HCT116 (cell line): ENCODE results near the gene POP7. TPM values are rescaled to one million over a fixed set of nuclear protein-coding genes. Genes with fewer than 3 reads are reported as not detected.

Source experiments
- total RNA-seq: library from RNA; stranded (reverse); gene quantifications from one replicate; pipeline ENCODE4 v1.2.1, GENCODE V29; 2021; ENCODE audit not compliant: unreplicated experiment

Gene POP7
- total RNA-seq, 1 experiment from 2014 or later = 67.5 TPM

Other genes with a start within 250 kb of the POP7 start
- 1.7 TPM for gene SPACDR, start 241.9 kb upstream of the POP7 start, total RNA-seq
- gene TSC22D4, start 226.9 kb upstream of the POP7 start, total RNA-seq = 36.9 TPM
- gene NYAP1, start 222.2 kb upstream of the POP7 start, total RNA-seq = 6.7 TPM
- gene AGFG2, start 166.9 kb upstream of the POP7 start, total RNA-seq = 14.0 TPM
- 4.4 TPM for gene SAP25, start 132.2 kb upstream of the POP7 start, total RNA-seq
- 47.9 TPM for gene LRCH4, start 120.0 kb upstream of the POP7 start, total RNA-seq
- 2.1 TPM for gene FBXO24, start 119.8 kb upstream of the POP7 start, total RNA-seq
- 12.4 TPM for gene PCOLCE, start 103.8 kb upstream of the POP7 start, total RNA-seq
- 32.8 TPM for gene MOSPD3, start 93.6 kb upstream of the POP7 start, total RNA-seq
- 11.8 TPM for gene TFR2, start 64.6 kb upstream of the POP7 start, total RNA-seq
- not detected for gene ACTL6B, start 49.7 kb upstream of the POP7 start, total RNA-seq
- 246 TPM for gene GNB2, start 32.4 kb upstream of the POP7 start, total RNA-seq
- gene GIGYF1, start 11.9 kb upstream of the POP7 start, total RNA-seq = 59.7 TPM
- 0.30 TPM for gene EPO, start 14.3 kb downstream of the POP7 start, total RNA-seq
- not detected for gene ZAN, start 27.5 kb downstream of the POP7 start, total RNA-seq
- 61.1 TPM for gene EPHB4, start 121.4 kb downstream of the POP7 start, total RNA-seq
- 24.6 TPM for gene SLC12A9, start 146.6 kb downstream of the POP7 start, total RNA-seq
- gene TRIP6, start 161.3 kb downstream of the POP7 start, total RNA-seq = 102 TPM
- 252 TPM for gene SRRT, start 169.0 kb downstream of the POP7 start, total RNA-seq
- gene UFSP1, start 183.6 kb downstream of the POP7 start, total RNA-seq = 5.6 TPM
- 1.8 TPM for gene ACHE, start 189.8 kb downstream of the POP7 start, total RNA-seq
- 30.8 TPM for gene MUC3A, start 243.4 kb downstream of the POP7 start, total RNA-seq